Kidney epithelial cell (primary cell): Measurements from ENCODE around the gene GSTT2B. TPM values are rescaled to one million over a fixed set of nuclear protein-coding genes. Genes with fewer than 3 reads are reported as not detected.
"Not testable (repeated sequence)": the region's sequence is repeated elsewhere in the genome, so short reads cannot be mapped to it uniquely, and the experiment has no call there.

Source experiments
- DNase-seq: peaks from one replicate; pipeline ENCODE4 v3.0.0-alpha.2; 2010; ENCODE audit warnings: low read depth
- H3K27me3 ChIP-seq: 2 replicates; pipeline ENCODE4 v1.6.0; 2011; ENCODE audit warnings: low read length; ENCODE audit not compliant: control insufficient read depth, insufficient read depth
- H3K36me3 ChIP-seq: 2 replicates; pipeline ENCODE4 v1.5.1; 2011; ENCODE audit warnings: low read length; ENCODE audit not compliant: control insufficient read depth, insufficient read depth
- H3K4me3 ChIP-seq: 2 replicates; pipeline ENCODE4 v1.5.1; 2011; ENCODE audit warnings: low read depth, mild to moderate bottlenecking, control low read depth, low read length
- total RNA-seq: library from RNA; depleted of rRNA; stranded (reverse); fragments of >200 nt; gene quantifications from 2 replicates; pipeline ENCODE4 v1.2.3, GENCODE V29; 2015
- TF ChIP-seq, protein P1 (sequence below): IDR thresholded peaks from 2 replicates; pipeline ENCODE4 v1.5.1; 2011; ENCODE audit warnings: mild to moderate bottlenecking, moderate library complexity, low read length, control low read depth, inconsistent platforms; ENCODE audit not compliant: insufficient read depth, poor library complexity, severe bottlenecking

Gene GSTT2B
- total RNA-seq, 1 donor from 2014 or later, result 3.8 TPM

DNA sequence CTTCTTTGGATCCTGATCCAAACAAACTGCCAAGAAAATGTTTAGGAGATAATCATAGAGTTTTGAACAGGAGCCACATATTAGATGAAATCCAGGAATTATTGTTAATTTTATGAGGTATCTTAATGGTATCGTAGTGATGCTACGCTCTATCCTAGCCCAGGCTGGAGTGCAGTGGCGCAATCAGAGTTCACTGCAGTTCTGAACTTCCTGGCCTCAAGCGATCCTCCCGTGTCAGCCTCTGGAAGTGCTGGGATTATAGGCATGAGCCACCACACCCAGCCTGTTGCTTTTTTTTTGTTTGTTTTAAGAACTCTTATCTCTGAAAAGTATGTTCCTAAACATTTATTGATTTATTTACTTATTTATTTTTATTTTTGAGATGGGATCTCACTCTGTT is 41.9 kb upstream of the GSTT2B start:
- TF ChIP-seq, protein P1, sequence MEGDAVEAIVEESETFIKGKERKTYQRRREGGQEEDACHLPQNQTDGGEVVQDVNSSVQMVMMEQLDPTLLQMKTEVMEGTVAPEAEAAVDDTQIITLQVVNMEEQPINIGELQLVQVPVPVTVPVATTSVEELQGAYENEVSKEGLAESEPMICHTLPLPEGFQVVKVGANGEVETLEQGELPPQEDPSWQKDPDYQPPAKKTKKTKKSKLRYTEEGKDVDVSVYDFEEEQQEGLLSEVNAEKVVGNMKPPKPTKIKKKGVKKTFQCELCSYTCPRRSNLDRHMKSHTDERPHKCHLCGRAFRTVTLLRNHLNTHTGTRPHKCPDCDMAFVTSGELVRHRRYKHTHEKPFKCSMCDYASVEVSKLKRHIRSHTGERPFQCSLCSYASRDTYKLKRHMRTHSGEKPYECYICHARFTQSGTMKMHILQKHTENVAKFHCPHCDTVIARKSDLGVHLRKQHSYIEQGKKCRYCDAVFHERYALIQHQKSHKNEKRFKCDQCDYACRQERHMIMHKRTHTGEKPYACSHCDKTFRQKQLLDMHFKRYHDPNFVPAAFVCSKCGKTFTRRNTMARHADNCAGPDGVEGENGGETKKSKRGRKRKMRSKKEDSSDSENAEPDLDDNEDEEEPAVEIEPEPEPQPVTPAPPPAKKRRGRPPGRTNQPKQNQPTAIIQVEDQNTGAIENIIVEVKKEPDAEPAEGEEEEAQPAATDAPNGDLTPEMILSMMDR, result no peak
- no peaks in the 10 kb centered on the region for H3K27me3 ChIP-seq
- H3K36me3 ChIP-seq, result no peaks in the 10 kb centered on the region
- DNase-seq, result no peak
- no peak overlapping the region for H3K4me3 ChIP-seq

DNA sequence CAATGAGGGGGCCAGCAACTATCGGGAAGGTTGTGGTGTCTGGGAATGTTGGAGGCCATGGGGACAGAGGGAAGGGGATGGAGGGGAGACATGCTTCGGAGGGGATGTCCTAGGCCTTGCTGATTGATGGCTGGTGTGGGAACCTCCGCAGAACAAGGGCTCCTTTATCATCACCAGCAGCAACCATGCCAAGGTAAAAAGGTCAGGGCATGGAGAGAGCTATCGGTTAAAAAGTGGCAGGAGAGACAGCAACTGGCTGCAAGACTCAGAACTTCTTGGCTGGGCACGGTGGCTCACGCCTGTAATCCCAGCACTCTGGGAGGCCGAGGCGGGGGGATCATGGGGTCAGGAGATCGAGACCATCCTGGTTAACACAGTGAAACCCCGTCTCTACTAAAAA is 41.3 kb upstream of the GSTT2B start:
- H3K36me3 ChIP-seq, result no peaks in the 10 kb centered on the region
- TF ChIP-seq, protein P1, result no peak
- no peaks in the 10 kb centered on the region for H3K27me3 ChIP-seq
- DNase-seq, result no peak
- no peak overlapping the region for H3K4me3 ChIP-seq

DNA sequence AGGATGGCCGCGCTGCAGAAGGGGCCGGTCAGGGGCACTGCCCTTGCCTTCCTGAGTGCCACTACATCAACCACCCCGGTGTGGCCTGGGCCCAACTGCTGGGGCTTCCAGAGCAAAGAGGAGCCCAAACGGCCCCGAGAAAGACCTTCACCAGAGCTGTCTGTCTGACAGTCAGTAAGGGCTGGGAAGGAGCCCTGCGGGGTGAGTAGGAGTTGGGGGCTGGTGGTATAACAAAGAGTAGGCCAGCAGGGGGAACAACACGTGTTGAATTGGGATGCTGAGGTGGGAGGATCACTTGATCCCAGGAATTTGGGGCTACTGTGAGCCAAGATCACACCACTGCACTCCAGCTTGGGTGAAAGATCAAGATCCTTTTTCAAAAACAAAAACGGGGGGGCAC is 40.3 kb upstream of the GSTT2B start:
- TF ChIP-seq, protein P1, result no peak
- H3K27me3 ChIP-seq, result no peaks in the 10 kb centered on the region
- no peak overlapping the region for H3K4me3 ChIP-seq
- H3K36me3 ChIP-seq, result no peaks in the 10 kb centered on the region
- DNase-seq, result no peak

DNA sequence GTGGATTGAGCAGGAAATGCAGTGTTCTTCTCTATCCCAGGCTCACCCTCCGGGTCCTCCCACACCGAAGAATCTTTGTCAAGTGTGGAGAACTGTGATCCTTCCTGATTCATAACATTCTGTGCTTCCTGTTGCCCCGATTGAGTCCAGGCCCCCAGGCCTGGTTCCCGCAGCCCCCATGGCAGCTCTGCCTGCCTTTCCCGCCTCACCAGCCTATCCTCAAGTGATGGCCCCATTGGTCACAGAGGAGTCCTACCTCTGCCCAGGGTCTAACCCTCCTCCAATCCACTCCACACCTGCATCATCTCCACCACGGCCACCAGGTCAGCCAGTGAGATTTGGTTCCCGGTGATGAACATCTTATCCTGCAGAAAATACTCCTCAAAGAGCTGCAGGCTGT is 38.8 kb upstream of the GSTT2B start:
- not testable (repeated sequence) for H3K4me3 ChIP-seq, H3K27me3 ChIP-seq, DNase-seq, H3K36me3 ChIP-seq

DNA sequence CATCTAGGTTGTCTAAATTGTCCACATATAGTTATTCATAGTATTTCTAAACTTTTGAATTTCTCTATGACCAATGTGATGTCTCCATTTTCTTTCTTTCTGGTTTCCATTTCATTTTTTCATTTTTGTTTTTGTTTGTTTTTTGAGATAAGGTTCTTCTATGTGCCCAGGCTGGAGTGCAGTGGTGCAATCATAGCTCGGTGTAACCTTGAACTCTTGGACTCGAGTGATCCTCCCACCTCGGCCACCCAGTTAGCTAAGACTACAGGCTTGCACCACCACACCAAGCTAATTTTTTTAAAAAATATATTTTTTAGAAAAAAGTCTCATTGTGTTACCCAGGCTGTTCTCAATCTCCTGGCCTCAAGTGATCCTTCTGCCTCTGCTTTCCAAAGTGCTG is 36.1 kb upstream of the GSTT2B start:
- TF ChIP-seq, protein P1, result no peak
- H3K36me3 ChIP-seq, result no peaks in the 10 kb centered on the region
- H3K4me3 ChIP-seq, result no peak overlapping the region
- no peaks in the 10 kb centered on the region for H3K27me3 ChIP-seq
- no peak for DNase-seq

DNA sequence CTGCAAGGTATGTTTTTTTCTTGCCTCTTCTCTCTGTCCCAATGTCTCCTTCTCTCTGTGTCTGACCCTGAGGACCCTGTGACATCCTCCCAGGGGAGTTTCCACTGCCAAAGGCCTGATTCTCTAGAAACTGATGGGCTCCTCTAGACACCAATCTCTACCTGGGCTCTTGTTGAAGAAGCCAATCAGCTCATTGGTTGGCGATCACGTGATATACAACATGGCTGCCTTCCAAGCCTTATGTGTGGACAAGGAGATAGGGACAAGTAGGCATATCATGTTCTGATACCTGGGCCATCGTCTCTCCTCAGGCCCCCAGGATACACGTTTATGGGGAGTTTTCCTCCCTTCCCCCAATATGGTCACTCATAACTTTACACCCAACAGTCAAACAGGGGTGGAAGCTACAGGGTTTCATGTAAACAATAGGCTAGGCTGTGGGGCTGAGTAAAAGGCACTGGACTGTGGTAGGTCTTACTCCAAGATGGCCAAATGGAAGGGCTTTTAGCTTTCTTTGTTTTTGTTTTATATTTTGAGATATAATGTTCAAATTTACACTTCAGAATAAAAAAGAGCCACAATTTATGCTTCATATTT is 32.7 kb upstream of the GSTT2B start:
- not testable (repeated sequence) for H3K36me3 ChIP-seq, H3K27me3 ChIP-seq, DNase-seq, H3K4me3 ChIP-seq

DNA sequence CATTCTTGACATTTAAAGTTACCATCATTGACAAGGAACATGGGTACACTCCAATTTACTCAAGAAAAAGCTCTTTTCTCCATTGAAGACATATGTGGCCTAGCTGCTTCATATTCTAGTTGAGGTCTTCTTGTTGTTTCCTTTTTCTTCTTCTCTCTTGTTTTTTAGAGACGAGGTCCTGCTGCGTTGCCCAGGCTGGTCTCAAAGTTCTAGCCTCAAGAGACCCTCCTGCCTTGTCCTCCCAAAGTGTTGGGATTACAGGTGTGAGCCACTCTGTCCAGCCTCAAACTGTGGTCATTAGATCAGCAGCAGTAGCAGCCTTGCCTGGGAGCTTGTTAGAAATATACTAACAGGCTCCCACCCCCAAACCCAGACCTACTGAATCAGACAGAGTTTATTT is 32.1 kb upstream of the GSTT2B start:
- H3K27me3 ChIP-seq, H3K36me3 ChIP-seq, DNase-seq, H3K4me3 ChIP-seq: not testable (repeated sequence)

DNA sequence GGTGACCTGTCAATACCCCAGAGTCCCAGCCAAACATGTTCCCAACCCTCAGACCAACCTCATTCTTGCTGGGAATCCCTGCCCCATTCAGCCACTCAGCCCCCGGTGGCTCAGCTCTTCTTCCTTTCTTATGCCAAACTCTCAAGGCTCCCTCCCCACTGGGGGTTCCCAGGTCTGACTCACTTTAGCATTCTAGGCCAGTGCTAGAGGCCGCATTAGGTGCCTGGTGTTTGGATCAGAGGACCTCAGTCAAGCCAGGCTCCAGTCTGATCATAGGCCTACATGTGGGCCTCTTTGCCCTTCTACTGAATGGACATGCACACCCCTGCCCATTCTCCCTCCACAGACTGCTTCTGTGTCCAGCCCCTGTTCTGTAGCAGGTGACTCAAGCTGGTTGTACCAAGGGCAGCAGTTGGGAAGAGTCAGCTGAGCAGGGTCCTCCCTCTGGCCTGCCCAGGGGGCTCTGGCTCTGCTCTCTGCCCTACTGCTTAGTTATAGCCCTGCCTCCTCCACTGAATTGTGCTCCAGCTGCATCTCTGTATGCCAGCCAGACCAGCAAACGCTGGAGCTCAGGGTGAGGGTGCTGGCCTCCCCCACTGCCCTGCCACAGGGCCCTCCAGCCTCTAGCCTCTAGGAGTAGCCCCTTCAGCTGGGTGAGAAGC is 28.7 kb upstream of the GSTT2B start:
- not testable (repeated sequence) for H3K36me3 ChIP-seq, H3K4me3 ChIP-seq, DNase-seq, H3K27me3 ChIP-seq

DNA sequence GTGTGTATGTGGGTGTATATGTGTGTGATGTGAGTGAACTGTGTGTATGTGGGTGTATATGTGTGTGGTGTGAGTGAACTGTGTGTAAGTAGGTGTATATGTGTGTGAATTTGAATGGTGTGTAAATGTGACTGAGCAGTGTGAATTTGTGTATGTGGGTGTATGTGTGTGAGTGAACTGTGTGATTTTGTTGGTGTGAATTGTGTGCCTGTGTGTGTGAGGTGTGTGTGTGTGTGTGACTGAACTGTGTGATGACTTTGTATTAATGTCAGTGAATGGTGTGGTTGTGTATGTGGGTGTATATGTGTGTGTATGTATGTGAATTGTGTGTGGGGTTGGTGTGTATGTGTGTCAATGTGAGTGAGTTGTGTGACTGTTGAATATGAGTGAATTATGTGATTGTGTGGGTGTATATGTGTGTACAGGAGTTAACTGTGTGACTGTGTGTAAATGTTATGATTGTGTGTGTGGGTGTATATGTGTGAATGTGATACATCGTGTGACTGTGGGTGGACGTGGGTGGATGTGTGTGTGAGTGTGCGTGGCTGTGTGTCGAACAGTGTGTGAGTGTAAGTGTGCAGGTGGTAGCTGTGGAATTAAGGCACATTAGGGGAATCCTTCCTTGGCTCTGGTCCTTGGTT is 25.7 kb upstream of the GSTT2B start:
- not testable (repeated sequence) for H3K27me3 ChIP-seq, H3K4me3 ChIP-seq, H3K36me3 ChIP-seq, DNase-seq

DNA sequence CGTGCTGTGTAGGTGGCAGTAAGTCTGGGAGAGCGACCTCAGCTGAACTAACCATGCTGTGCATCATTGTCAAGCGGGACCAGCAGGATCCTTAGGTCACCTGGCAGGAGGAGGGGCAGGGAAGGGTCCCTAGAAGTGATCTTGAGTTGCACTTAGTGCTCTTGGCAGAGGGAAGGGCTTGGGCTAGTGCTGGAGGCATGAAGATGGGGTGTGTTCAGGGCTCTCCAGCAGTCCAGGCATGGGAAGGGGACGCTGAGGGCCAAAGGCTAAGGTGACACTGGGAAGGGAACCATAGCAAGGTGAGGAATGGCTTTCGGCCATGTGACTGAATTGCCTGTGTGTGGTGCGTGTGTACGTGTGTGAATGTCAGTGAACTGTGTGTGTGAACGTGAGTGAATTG is 25.1 kb upstream of the GSTT2B start:
- not testable (repeated sequence) for H3K27me3 ChIP-seq, DNase-seq, H3K4me3 ChIP-seq, H3K36me3 ChIP-seq
